NCI-H82 treated with DMSO at 0.1 percent for 48 hours (cell line): ENCODE measurements around the gene SHISA8.

Source experiments
- DNase-seq: peaks from one replicate; lab custom pipeline; 2025; ENCODE audit not compliant: unreplicated experiment; lab: John Stamatoyannopoulos, UW

SHISA8 gene

GRCh38 chr22:41915786-41916493 lies 1.1 kb upstream of the SHISA8 start:
- no peak for DNase-seq

- no peak for DNase-seq
Measured at GRCh38 chr22:41914611-41915034, 251 bp downstream of the SHISA8 start.

GRCh38 chr22:41913842-41914534 lies 886 bp downstream of the SHISA8 start:
- no peak for DNase-seq

GRCh38 chr22:41913040-41913719 lies 1.7 kb downstream of the SHISA8 start:
- DNase-seq = no peak

- no peak for DNase-seq
Measured at GRCh38 chr22:41912338-41913039, 2.4 kb downstream of the SHISA8 start.

GRCh38 chr22:41911001-41911611 lies 3.8 kb downstream of the SHISA8 start:
- DNase-seq = no peak

GRCh38 chr22:41910050-41911000 lies 4.5 kb downstream of the SHISA8 start:
- no peak for DNase-seq

GRCh38 chr22:41909310-41910049 lies 5.4 kb downstream of the SHISA8 start:
- no peak for DNase-seq

- no peak for DNase-seq
Measured at GRCh38 chr22:41908411-41909309, 6.2 kb downstream of the SHISA8 start.

GRCh38 chr22:41907436-41908401 lies 7.2 kb downstream of the SHISA8 start:
- no peak for DNase-seq

GRCh38 chr22:41906822-41907221 lies 8.1 kb downstream of the SHISA8 start:
- no peak for DNase-seq

GRCh38 chr22:41905411-41906202 lies 9.3 kb downstream of the SHISA8 start:
- DNase-seq = no peak

- no peak for DNase-seq
Measured at GRCh38 chr22:41904450-41905410, 10.1 kb downstream of the SHISA8 start.

- no peak for DNase-seq
Measured at GRCh38 chr22:41902932-41903421, 11.9 kb downstream of the SHISA8 start.

- no peak for DNase-seq
Measured at GRCh38 chr22:41902016-41902415, 12.9 kb downstream of the SHISA8 start.
